Loucy (cell line): Measurements from ENCODE around the gene B4GALNT4.

Source experiments
- CTCF ChIP-seq: fragments of 200-600 bp; sonication (generic); conservative IDR thresholded peaks from 2 replicates; pipeline ENCODE4 v1.5.1; 2014; ENCODE audit warnings: mild to moderate bottlenecking, antibody characterized with exemption, low read length
- EZH2phosphoT487 ChIP-seq: fragments of 200-600 bp; IDR thresholded peaks from 2 replicates; pipeline ENCODE4 v1.6.1; 2018; ENCODE audit warnings: antibody characterized with exemption, mild to moderate bottlenecking, moderate library complexity, borderline replicate concordance

GRCh38 chr11:371051-371450 lies 1.8 kb downstream of the B4GALNT4 start:
- TF ChIP-seq CTCF = no peak
- no peak for TF ChIP-seq EZH2phosphoT487
